Mammary epithelial cell (primary cell): Measurements from ENCODE around the gene ZNF396.

Experiments used
- EZH2 ChIP-seq: IDR thresholded peaks from 2 replicates; pipeline ENCODE4 v1.6.1; 2012; ENCODE audit warnings: low read length, inconsistent platforms, borderline replicate concordance
- TF ChIP-seq, protein P1 (sequence below), 2 donors: IDR thresholded peaks in 1 of 2; conservative IDR thresholded peaks in 1 of 2; 2 replicates each; pipeline ENCODE4 v1.5.1; 2011 to 2012; ENCODE audit warnings: inconsistent platforms in 2 of 2, low read length in 2 of 2, mild to moderate bottlenecking in 2 of 2, control low read depth in 1 of 2, low read depth in 1 of 2; ENCODE audit not compliant: insufficient read depth in 1 of 2; ENCODE audit errors: extremely low read depth in 1 of 2

DNA sequence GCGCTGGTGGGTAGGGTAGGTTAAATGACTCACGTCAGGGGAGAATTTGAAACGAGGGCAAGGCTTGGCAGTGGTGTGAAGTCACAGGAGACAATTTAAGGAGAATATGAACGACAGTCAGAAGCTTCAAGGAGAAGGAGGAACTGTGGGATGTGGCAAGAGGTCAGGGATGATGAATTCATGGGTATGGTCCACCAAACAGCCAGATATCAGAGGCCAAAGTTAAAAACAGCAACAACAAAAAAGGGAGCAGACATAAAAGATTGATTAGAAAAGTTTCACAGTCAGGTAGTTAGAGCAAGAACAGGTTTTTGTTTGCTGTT lies 1.4 kb upstream of the ZNF396 start:
- TF ChIP-seq, protein P1, sequence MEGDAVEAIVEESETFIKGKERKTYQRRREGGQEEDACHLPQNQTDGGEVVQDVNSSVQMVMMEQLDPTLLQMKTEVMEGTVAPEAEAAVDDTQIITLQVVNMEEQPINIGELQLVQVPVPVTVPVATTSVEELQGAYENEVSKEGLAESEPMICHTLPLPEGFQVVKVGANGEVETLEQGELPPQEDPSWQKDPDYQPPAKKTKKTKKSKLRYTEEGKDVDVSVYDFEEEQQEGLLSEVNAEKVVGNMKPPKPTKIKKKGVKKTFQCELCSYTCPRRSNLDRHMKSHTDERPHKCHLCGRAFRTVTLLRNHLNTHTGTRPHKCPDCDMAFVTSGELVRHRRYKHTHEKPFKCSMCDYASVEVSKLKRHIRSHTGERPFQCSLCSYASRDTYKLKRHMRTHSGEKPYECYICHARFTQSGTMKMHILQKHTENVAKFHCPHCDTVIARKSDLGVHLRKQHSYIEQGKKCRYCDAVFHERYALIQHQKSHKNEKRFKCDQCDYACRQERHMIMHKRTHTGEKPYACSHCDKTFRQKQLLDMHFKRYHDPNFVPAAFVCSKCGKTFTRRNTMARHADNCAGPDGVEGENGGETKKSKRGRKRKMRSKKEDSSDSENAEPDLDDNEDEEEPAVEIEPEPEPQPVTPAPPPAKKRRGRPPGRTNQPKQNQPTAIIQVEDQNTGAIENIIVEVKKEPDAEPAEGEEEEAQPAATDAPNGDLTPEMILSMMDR (conservative IDR thresholded peaks at IDR 0.05 in 1 of 2, IDR thresholded peaks at IDR 0.05 in 1 of 2; ENCODE audit: extremely low read depth in 1 of 2, insufficient read depth in 1 of 2, low read depth in 1 of 2, low read length in 2 of 2) = no peak
- TF ChIP-seq EZH2 = no peak
